ENCODE results near the gene TNP2.

TNP2 gene

GRCh38 chr16:11218604-11218962 lies 50.5 kb downstream of the TNP2 start:
- DNase-seq (ENCODE audit: low read depth): no peak

Measured in GM04504 (cell line).